Measurements from ENCODE around the gene ABCA10.

The ABCA10 gene

DNA sequence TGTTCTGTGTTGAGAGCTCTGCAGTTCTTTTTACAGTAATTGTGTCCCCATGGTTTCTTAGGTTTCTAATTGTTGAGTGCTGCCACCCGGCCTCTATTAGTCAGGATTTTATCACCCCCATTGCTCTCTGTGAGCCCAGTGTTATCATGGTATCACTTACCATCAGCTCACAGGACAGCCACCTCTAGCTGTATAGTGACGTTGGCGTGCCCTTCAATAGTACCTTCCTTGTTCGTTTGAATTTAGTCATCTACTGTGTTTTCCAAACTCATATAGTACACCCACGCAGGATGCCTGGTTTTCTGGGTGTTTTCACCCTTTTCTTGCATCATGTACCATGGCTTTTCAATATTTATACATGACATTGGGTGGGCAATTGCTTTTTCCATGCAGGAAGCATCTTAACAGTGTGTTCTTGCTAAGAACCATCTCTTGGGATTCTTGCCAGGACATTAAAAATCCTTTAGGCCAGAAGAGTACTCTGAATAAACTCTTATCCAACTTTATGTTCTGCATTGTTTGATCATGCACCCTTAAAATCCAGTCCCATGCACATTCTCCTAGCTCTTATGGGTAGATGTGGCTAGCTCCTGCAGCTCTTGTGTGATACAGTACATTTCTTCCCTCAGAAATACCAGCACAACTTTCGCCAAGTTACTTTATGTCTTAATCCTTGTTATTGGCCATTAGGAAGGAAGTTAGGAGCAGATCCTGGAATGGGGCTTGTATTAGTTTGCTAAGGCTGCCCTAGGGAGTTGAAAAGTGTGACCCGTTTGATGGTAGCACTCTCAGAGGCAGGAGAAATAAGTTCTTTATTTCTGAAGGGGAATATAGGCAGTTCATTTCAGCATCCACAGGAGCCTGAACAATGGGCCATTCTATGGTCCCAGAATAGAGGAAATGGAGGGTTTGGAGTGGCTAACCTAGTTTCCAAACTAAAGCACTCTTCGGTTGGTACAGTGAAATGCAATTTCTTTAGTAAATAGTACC, 11.3 kb upstream of the ABCA10 start:
- H3K4me1 Mint-ChIP-seq (ENCODE audit: low read depth): peaks cover 32% of the 10 kb centered on the region
- intact Hi-C loops (cut with micrococcal nuclease): loop anchor here (5.0 to 10.0 kb wide), 4 partner anchors 105 to 448 kb away; partner anchors contain the start of gene ABCA9
- H3K27me3 Mint-ChIP-seq: no peaks in the 10 kb centered on the region
- peak overlapping the region; percentile 15 for H3K27ac Mint-ChIP-seq
- H3K36me3 Mint-ChIP-seq (ENCODE audit: low read depth): peaks cover 5% of the 10 kb centered on the region
- no peak overlapping the region for H3K4me3 Mint-ChIP-seq
- H3K9me3 Mint-ChIP-seq: no peaks in the 10 kb centered on the region

DNA sequence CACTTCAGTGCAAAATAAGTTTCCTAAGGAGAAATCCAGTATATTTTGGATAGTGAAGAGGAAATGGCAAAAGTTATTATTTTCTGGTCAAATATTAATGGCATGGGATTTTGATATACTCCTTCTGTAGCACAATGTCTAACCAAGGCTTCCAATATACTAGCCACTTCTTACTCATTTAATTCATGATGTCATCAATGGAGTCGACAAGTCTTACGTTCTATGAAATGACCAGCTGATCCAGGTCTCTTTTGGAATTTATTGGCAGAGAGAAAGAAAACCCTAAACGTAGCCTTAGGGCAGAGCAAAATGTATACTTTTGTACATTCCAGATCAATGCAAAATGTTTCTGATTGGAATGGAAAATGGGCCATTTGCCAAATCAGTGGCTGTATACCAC, 8.3 kb upstream of the ABCA10 start:
- H3K4me3 Mint-ChIP-seq: no peak overlapping the region
- H3K36me3 Mint-ChIP-seq (ENCODE audit: low read depth): peaks cover 30% of the 10 kb centered on the region
- peaks cover 32% of the 10 kb centered on the region for H3K4me1 Mint-ChIP-seq (ENCODE audit: low read depth)
- H3K27me3 Mint-ChIP-seq: no peaks in the 10 kb centered on the region
- H3K9me3 Mint-ChIP-seq: peaks cover 22% of the 10 kb centered on the region
- intact Hi-C loops (cut with micrococcal nuclease): loop anchor here (5.0 to 10.0 kb wide), 4 partner anchors 102 to 445 kb away; partner anchors contain the start of gene ABCA9
- no peak overlapping the region for H3K27ac Mint-ChIP-seq

DNA sequence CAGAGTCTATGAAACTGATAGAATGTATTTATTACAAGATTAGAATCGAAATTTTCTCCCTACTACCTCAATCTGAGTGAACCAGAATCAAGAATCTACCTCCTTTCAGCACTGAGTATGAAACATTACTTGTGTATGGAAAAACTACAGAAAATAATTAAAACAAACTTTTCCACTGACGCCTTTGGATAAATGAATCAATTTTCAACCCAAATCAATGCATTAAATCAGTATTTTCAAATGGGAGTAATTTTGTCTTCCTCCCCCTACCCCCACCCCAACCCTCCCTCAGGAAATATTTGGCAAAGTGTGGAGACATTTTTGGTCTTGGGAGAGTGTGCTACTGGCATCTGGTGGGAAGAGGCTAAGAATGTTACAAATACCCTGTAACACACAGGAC, 7.8 kb upstream of the ABCA10 start:
- intact Hi-C loops (cut with micrococcal nuclease): loop anchor here (5.0 to 10.0 kb wide), 4 partner anchors 102 to 444 kb away; partner anchors contain the start of gene ABCA9
- no peak overlapping the region for H3K4me3 Mint-ChIP-seq
- H3K36me3 Mint-ChIP-seq (ENCODE audit: low read depth): peaks cover 35% of the 10 kb centered on the region
- peaks cover 31% of the 10 kb centered on the region for H3K4me1 Mint-ChIP-seq (ENCODE audit: low read depth)
- H3K9me3 Mint-ChIP-seq: peaks cover 27% of the 10 kb centered on the region
- no peaks in the 10 kb centered on the region for H3K27me3 Mint-ChIP-seq
- no peak overlapping the region for H3K27ac Mint-ChIP-seq

DNA sequence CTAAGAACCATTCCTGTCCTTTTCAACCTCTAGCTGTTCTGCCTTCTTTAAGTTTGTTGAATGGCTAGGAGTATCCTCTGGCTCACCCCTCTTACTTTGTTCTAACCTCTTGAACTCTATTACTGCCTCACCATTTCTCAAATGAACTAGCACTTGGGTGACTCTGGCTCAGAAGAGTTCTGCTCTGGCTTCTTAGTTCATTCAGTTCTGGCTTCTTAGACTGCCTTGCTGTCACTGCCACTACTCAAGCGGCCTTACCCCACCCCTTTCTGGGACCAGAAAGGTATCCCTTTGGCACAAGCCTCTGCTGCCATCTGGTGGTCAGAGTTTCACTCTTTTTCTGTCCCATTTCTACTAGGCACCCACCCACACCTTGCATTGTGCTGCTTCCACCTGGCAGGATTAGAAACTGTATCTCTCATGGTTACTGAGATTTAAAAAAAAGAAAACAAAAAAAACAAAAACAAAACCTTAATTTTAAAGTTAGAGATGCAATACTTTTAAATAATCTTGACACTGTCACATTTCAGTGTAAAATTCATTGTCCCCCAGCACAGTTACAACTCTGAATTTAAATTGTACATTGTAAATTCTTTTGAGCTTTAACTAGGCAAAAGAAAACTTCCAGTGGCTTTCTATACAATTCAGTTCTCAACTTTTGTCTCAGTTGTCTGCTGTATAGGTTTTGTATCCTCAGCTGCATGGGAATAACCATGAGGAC, 6.9 kb upstream of the ABCA10 start:
- Mint-ChIP-seq H3K27ac (peak overlapping the region; percentile 88), H3K4me3 (no peak overlapping the region), H3K4me1 (ENCODE audit: low read depth) (peaks cover 22% of the 10 kb centered on the region), H3K9me3 (peaks cover 37% of the 10 kb centered on the region), H3K27me3 (no peaks in the 10 kb centered on the region), H3K36me3 (ENCODE audit: low read depth) (peaks cover 44% of the 10 kb centered on the region)
- intact Hi-C loops (cut with micrococcal nuclease): loop anchor here (1.0 to 10.0 kb wide), 6 partner anchors 101 to 463 kb away; partner anchors contain the start of gene ABCA9

DNA sequence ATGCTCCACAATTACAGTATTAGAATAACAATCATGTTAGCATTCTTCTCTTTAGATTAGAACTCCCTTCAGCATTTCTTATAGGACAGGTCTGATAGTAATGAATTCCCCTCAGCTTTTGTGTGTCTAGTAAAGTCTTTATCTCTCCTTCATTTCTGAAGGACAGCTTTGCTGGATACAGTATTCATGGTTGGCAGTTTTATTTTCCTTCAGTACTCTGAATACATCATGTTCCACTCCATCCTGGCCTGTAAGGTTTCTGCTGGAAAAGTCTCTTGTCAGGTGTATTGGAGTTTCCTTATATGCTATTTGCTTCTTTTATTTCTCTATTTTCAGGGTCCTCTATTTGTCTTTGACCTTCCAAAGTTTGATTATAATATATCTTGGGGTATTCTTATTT, 4.0 kb upstream of the ABCA10 start:
- Mint-ChIP-seq H3K9me3 (peaks cover 46% of the 10 kb centered on the region), H3K4me3 (no peak overlapping the region), H3K4me1 (ENCODE audit: low read depth) (peaks cover 11% of the 10 kb centered on the region), H3K27ac (peak overlapping the region; percentile 25), H3K27me3 (no peaks in the 10 kb centered on the region), H3K36me3 (ENCODE audit: low read depth) (peaks cover 53% of the 10 kb centered on the region)
- intact Hi-C loops (cut with micrococcal nuclease): loop anchor here (10.0 kb wide), 3 partner anchors 98 to 168 kb away; partner anchors contain the start of gene ABCA9

DNA sequence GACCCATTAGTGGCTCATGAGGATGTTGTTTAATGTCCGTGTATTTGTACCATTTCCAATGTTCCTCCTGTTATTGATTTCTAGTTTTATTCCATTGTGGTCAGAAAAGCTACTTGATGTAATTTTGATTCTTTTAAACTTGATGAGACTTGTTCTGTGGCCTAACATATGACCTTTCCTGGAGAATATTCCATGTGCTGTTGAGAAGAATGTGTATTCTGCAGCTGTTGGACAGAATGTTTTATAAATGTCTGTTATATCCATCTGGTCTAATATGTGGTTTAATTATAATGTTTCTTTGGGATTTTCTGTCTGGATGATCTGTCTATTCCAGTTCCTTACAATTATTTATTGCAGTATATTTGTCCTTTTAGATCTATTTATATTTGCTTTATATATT, 2.9 kb upstream of the ABCA10 start:
- H3K27ac Mint-ChIP-seq: peak overlapping the region; percentile 18
- intact Hi-C loops (cut with micrococcal nuclease): loop anchor here (10.0 kb wide), 3 partner anchors 97 to 167 kb away; partner anchors contain the start of gene ABCA9
- no peaks in the 10 kb centered on the region for H3K27me3 Mint-ChIP-seq
- H3K4me1 Mint-ChIP-seq (ENCODE audit: low read depth): peaks cover 6% of the 10 kb centered on the region
- H3K36me3 Mint-ChIP-seq (ENCODE audit: low read depth): peaks cover 53% of the 10 kb centered on the region
- peaks cover 46% of the 10 kb centered on the region for H3K9me3 Mint-ChIP-seq
- H3K4me3 Mint-ChIP-seq: no peak overlapping the region

DNA sequence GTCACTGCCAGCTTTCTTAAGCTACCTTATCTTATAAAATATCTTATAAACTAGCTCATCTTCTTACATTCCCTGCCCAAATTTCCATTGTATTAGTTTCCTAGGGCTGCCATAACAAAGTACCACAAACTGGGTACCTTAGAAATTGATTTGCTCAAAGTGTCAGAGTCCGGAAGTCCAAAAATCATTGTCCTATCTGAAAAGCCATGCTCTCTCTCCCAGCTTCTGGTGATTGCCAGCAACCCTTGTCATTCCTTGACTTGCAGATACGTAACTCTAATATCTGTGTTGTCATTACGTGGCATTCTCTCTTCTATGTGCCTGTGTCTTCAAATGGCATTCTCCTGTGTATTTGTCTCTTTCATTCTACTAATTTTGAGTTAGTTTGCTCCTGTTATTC, 2.3 kb upstream of the ABCA10 start:
- H3K27ac Mint-ChIP-seq: peak overlapping the region; percentile 18
- no peaks in the 10 kb centered on the region for H3K27me3 Mint-ChIP-seq
- H3K4me1 Mint-ChIP-seq (ENCODE audit: low read depth): peaks cover 6% of the 10 kb centered on the region
- no peak overlapping the region for H3K4me3 Mint-ChIP-seq
- H3K9me3 Mint-ChIP-seq: peaks cover 49% of the 10 kb centered on the region
- peaks cover 55% of the 10 kb centered on the region for H3K36me3 Mint-ChIP-seq (ENCODE audit: low read depth)
- intact Hi-C loops (cut with micrococcal nuclease): loop anchor here (10.0 kb wide), 3 partner anchors 96 to 166 kb away; partner anchors contain the start of gene ABCA9

DNA sequence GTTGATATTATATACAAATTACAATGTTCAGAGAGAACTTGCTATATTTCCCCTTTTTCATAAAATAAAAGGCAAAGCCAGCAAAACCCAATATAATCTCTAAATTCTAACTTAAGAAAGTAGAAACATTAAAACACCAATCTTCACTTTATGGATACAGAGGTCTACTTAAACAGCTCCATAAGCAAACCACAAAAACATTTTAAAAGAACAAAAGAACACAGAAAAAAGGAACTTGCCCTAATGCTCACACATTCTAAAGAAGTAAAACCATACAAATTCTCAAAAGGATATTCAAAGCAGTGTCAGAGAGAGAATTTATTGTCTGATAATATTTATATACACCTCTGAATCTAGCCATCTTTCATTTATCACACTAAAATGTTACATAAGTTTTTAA, 606 bp downstream of the ABCA10 start:
- Mint-ChIP-seq H3K27me3 (no peaks in the 10 kb centered on the region), H3K36me3 (ENCODE audit: low read depth) (peaks cover 55% of the 10 kb centered on the region), H3K27ac (peak overlapping the region; percentile 93), H3K9me3 (peaks cover 46% of the 10 kb centered on the region), H3K4me3 (no peak overlapping the region), H3K4me1 (ENCODE audit: low read depth) (peaks cover 9% of the 10 kb centered on the region)
- intact Hi-C loops (cut with micrococcal nuclease): loop anchor here (10.0 kb wide), 1 partner anchor 53 kb away; no protein-coding TSS in a partner anchor

DNA sequence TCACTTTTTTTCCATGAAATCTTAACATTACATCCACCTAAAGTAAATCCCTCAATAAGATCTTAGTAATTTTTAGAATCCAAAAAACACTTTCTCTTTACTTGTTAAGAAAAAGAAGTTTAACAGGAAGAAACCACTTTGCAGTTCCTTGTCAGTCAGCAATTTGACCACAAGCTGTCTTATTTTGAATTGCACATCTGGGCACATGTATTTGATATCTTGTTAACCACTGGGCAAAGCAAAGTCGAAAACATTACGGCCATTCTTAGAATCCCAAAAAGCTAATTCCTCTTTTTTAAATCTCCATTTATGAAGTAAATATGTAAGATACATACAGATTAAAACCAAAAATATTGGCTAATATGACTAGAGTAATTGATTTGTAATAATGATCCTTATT, 1.1 kb downstream of the ABCA10 start:
- Mint-ChIP-seq H3K4me3 (peak overlapping the region; percentile 6), H3K36me3 (ENCODE audit: low read depth) (peaks cover 50% of the 10 kb centered on the region), H3K27ac (peak overlapping the region; percentile 93), H3K9me3 (peaks cover 41% of the 10 kb centered on the region), H3K4me1 (ENCODE audit: low read depth) (peaks cover 9% of the 10 kb centered on the region), H3K27me3 (no peaks in the 10 kb centered on the region)
- intact Hi-C loops (cut with micrococcal nuclease): loop anchor here (10.0 kb wide), 1 partner anchor 53 kb away; no protein-coding TSS in a partner anchor

DNA sequence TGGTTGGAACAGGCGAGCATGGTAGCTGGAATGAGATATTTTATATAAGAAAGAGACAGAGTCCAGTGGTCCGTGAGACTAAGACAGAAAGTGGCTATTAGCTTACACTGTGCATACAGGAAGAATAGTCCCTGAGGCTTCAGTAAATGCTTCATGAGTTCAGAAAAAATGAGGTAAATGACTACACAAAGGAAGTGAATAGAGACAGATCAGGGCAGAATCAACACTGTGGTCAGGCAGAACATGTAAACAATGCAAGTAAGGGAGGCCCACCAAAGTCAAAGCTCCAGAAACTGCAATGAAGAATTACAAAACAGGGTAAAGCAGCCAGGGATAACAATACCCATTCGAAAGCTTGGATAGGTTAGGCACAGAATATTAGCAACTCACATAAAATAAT, 4.8 kb downstream of the ABCA10 start:
- H3K4me3 Mint-ChIP-seq: no peak overlapping the region
- peaks cover 31% of the 10 kb centered on the region for H3K36me3 Mint-ChIP-seq (ENCODE audit: low read depth)
- peaks cover 18% of the 10 kb centered on the region for H3K4me1 Mint-ChIP-seq (ENCODE audit: low read depth)
- peaks cover 25% of the 10 kb centered on the region for H3K9me3 Mint-ChIP-seq
- no peaks in the 10 kb centered on the region for H3K27me3 Mint-ChIP-seq
- intact Hi-C loops (cut with micrococcal nuclease): loop anchor here (10.0 kb wide), 1 partner anchor 49 kb away; no protein-coding TSS in a partner anchor
- H3K27ac Mint-ChIP-seq: peak overlapping the region; percentile 5

DNA sequence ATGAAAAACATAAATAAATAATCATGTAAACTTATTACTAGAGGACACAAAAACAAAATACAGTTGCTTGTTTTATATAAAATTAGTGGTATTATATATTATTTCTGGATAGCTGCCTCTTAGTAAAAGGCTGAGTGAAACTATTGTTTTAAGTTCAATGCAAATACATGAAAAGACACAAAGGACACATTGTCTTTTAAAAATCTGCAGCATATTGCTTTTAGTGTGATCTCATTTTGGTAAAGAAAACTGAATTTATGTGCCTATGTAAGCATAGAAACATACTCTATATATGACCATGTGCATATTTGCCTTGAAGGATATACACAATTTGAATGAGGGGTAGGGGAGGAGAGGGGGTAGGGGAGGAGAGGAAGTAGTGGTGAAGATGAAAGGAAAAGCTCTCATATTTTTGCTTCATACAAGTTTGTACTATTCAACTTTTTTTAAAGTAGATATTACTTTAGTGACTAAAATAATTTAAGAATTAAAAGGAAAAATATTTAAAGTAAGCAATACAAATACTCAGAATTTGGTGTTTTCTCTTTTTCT, 5.8 kb downstream of the ABCA10 start:
- Mint-ChIP-seq H3K27me3 (no peaks in the 10 kb centered on the region), H3K36me3 (ENCODE audit: low read depth) (peaks cover 31% of the 10 kb centered on the region), H3K4me3 (no peak overlapping the region), H3K9me3 (peaks cover 25% of the 10 kb centered on the region), H3K27ac (no peak overlapping the region), H3K4me1 (ENCODE audit: low read depth) (peaks cover 18% of the 10 kb centered on the region)
- intact Hi-C loops (cut with micrococcal nuclease): loop anchor here (10.0 kb wide), 1 partner anchor 48 kb away; no protein-coding TSS in a partner anchor

DNA sequence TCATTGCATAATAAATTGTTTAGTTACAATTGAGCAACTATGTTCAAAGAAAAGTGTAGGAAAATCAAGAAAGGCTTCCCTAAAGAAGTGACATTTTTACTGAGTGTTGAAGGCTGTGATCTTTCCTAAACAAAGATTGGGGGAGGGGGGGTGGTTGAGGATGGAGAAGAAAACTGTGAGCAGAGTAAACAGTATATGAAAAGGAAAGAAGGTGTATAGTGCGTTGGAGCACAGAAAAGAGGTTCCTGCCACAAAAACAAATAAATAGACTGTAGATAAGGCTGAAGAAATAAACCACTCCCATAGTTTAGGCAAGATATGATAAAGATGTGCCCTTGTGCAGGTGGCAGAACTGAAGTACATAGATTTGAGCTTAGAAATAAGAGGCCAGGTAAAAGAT, 8.5 kb downstream of the ABCA10 start:
- H3K27me3 Mint-ChIP-seq: no peaks in the 10 kb centered on the region
- H3K4me3 Mint-ChIP-seq: no peak overlapping the region
- intact Hi-C loops (cut with micrococcal nuclease): loop anchor here (10.0 kb wide), 1 partner anchor 45 kb away; no protein-coding TSS in a partner anchor
- no peak overlapping the region for H3K27ac Mint-ChIP-seq
- peaks cover 20% of the 10 kb centered on the region for H3K36me3 Mint-ChIP-seq (ENCODE audit: low read depth)
- peaks cover 18% of the 10 kb centered on the region for H3K4me1 Mint-ChIP-seq (ENCODE audit: low read depth)
- H3K9me3 Mint-ChIP-seq: peaks cover 14% of the 10 kb centered on the region

DNA sequence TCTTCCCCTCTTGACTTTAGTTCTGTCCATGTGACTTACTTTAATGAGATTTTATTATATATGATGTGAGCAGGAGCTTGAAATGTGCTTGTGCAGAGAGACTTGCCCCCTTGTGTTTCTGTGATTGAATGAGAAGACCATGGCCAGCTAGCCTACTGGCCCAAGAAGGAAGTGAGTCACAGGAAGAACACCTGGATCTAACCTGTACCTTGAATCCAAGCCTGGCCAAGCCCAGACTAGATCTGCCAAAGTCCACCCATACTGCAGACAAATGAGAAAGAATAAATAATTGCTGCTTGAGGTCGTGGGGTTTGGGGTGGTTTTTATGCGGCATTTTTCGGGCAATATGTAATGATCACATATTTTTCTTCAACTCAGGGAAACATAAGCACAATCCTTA, 9.6 kb downstream of the ABCA10 start:
- Mint-ChIP-seq H3K27ac (no peak overlapping the region), H3K4me3 (no peak overlapping the region), H3K9me3 (peaks cover 14% of the 10 kb centered on the region), H3K4me1 (ENCODE audit: low read depth) (peaks cover 16% of the 10 kb centered on the region), H3K36me3 (ENCODE audit: low read depth) (peaks cover 15% of the 10 kb centered on the region), H3K27me3 (no peaks in the 10 kb centered on the region)
- intact Hi-C loops (cut with micrococcal nuclease): no loop called here

Data from dendritic cell treated with granulocyte-macrophage colony-stimulating factor and Interleukin-4, amounts not matched to agents 40 ng/mL and 50 ng/mL, for 4 days (primary cell).